Tibial artery (tissue), 4 donors: ENCODE measurements around the gene PAPPA2.

Experiments
- DNase-seq, 2 donors: peaks; one replicate each; pipeline ENCODE4 v3.0.0-alpha.2; 2019
- H3K27ac ChIP-seq, 2 donors: fragments of 200-600 bp; sonication (generic) in 1 of 2; 1 replicate in 1 of 2; 2 replicates in 1 of 2; pipeline ENCODE4 v1.5.1; 2018 to 2019; ENCODE audit warnings: mild to moderate bottlenecking in 1 of 2
- H3K27me3 ChIP-seq, 2 donors: fragments of 200-600 bp; sonication (generic) in 1 of 2; one replicate each; pipeline versions ENCODE4 v1.5.1 to v1.6.0; 2016 to 2019
- H3K36me3 ChIP-seq, 3 donors: fragments of 200-600 bp; sonication (generic) in 2 of 3; one replicate each; pipeline ENCODE4 v1.5.1; 2016 to 2019; ENCODE audit warnings: mild to moderate bottlenecking in 2 of 3
- H3K4me1 ChIP-seq, 4 donors: fragments of 200-600 bp; sonication (generic) in 2 of 4; 1 replicate in 3 of 4; 2 replicates in 1 of 4; pipeline ENCODE4 v1.5.1; 2016 to 2019
- H3K4me3 ChIP-seq, 2 donors: fragments of 200-600 bp; sonication (generic) in 1 of 2; 1 replicate in 1 of 2; 2 replicates in 1 of 2; pipeline ENCODE4 v1.5.1; 2018 to 2019; ENCODE audit warnings: mild to moderate bottlenecking in 2 of 2
- H3K9me3 ChIP-seq, 3 donors: fragments of 200-600 bp; sonication (generic) in 1 of 3; one replicate each; pipeline ENCODE4 v1.5.1; 2016 to 2019
- intact Hi-C: fragments of 100-400 bp; cut with DNase I; formaldehyde crosslinking; loops from one replicate; pipeline ENCODE4 v1.15.0; 2023; ENCODE audit warnings: low total_unique reads
- TF ChIP-seq, protein P1 (sequence below), 2 experiments: fragments of 200-600 bp in 1 of 2; fragments of 450-650 bp in 1 of 2; IDR thresholded peaks; one replicate each; pipeline ENCODE4 v1.5.1; 2017 to 2019; ENCODE audit warnings: antibody characterized with exemption in 2 of 2, mild to moderate bottlenecking in 1 of 2, moderate library complexity in 1 of 2

The PAPPA2 gene

DNA sequence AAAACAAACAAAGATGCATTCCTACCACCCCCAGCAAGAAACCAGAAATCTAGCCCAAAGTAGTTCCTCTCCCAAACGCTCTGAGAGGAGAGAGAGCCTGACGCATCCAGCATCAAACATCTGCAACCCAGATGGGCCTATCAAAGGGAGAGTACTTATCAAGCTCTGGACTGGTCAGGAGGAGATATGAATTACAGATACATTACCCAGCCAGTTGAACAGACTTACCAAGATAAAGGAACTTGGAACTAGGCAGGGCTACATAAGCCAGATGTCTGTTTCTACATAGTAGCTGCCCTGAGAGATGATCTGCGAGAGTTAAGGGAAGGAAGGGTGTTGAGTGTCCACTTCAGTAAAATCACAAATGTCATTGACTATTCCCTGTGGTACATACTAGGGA is 138.4 kb downstream of the PAPPA2 start:
- intact Hi-C loops: no loop called here
- DNase-seq: no peak
- TF ChIP-seq, protein P1, sequence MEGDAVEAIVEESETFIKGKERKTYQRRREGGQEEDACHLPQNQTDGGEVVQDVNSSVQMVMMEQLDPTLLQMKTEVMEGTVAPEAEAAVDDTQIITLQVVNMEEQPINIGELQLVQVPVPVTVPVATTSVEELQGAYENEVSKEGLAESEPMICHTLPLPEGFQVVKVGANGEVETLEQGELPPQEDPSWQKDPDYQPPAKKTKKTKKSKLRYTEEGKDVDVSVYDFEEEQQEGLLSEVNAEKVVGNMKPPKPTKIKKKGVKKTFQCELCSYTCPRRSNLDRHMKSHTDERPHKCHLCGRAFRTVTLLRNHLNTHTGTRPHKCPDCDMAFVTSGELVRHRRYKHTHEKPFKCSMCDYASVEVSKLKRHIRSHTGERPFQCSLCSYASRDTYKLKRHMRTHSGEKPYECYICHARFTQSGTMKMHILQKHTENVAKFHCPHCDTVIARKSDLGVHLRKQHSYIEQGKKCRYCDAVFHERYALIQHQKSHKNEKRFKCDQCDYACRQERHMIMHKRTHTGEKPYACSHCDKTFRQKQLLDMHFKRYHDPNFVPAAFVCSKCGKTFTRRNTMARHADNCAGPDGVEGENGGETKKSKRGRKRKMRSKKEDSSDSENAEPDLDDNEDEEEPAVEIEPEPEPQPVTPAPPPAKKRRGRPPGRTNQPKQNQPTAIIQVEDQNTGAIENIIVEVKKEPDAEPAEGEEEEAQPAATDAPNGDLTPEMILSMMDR (IDR thresholded peaks at IDR 0.05): no peak

DNA sequence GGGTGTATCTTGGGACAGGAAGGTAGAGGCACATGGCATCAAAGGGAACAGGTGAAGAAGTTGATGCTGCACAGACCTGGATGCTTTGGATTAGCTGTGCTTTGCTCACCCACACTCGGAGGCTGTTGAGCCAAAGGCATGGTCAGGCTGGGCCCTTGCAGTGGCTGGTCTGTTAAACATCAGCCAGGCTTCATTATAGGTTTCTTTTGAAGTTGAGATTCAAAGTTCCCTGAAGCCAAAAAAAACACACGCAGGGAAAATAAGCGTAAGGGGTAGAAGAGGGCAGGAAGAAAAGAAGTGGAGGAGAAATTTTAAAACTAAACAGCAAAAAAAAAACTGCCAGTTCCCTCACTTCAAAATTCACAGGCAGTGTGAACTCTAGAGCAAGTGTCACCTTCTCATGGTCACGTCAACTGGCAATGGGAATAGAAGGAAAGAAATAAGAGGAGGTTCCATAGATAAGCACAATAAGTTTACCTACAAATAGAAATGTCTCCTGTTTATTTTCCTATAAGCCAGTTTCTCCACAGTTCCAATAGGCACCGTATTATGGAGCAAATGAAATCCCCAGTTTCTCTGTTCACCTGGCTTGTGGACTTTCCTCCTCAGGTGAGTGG is 139.5 kb downstream of the PAPPA2 start:
- Histone ChIP-seq H3K4me3 (no peak overlapping the region), H3K27ac (no peak overlapping the region), H3K36me3 (no peaks in the 10 kb centered on the region), H3K4me1 (peaks cover 0 to 6% (median 0%) of the 10 kb centered on the region in 4 donors), H3K9me3 (no peaks in the 10 kb centered on the region), H3K27me3 (no peaks in the 10 kb centered on the region)
- intact Hi-C loops: no loop called here
- TF ChIP-seq, protein P1 (IDR thresholded peaks at IDR 0.05): no peak
- no peak for DNase-seq

More for the DNA sequence above, 138.4 kb downstream of the PAPPA2 start:
- H3K9me3 ChIP-seq: no peaks in the 10 kb centered on the region
- H3K27ac ChIP-seq: no peak overlapping the region
- H3K4me3 ChIP-seq: no peak overlapping the region
- H3K27me3 ChIP-seq: no peaks in the 10 kb centered on the region
- peaks cover 0 to 2% (median 0%) of the 10 kb centered on the region in 4 donors for H3K4me1 ChIP-seq
- no peaks in the 10 kb centered on the region for H3K36me3 ChIP-seq

- H3K27ac ChIP-seq: no peak overlapping the region
- no peaks in the 10 kb centered on the region for H3K36me3 ChIP-seq
- H3K9me3 ChIP-seq: no peaks in the 10 kb centered on the region
- TF ChIP-seq, protein P1 (IDR thresholded peaks at IDR 0.05): no peak
- intact Hi-C loops: no loop called here
- no peaks in the 10 kb centered on the region for H3K27me3 ChIP-seq
- no peak overlapping the region for H3K4me3 ChIP-seq
- H3K4me1 ChIP-seq: peaks cover 0 to 6% (median 0%) of the 10 kb centered on the region in 4 donors
- DNase-seq: no peak
Observed at GRCh38 chr1:176603696-176604095, 140.7 kb downstream of the PAPPA2 start.

GRCh38 chr1:176604461-176604860 is 141.5 kb downstream of the PAPPA2 start:
- Histone ChIP-seq H3K27me3 (no peaks in the 10 kb centered on the region), H3K27ac (no peak overlapping the region), H3K9me3 (no peaks in the 10 kb centered on the region), H3K4me3 (no peak overlapping the region), H3K4me1 (peaks cover 0 to 6% (median 0%) of the 10 kb centered on the region in 4 donors), H3K36me3 (no peaks in the 10 kb centered on the region)
- no peak for DNase-seq
- TF ChIP-seq, protein P1 (IDR thresholded peaks at IDR 0.05): no peak
- intact Hi-C loops: no loop called here

- H3K36me3 ChIP-seq: no peaks in the 10 kb centered on the region
- no peaks in the 10 kb centered on the region for H3K9me3 ChIP-seq
- H3K27ac ChIP-seq: no peak overlapping the region
- intact Hi-C loops: no loop called here
- H3K27me3 ChIP-seq: no peaks in the 10 kb centered on the region
- TF ChIP-seq, protein P1 (IDR thresholded peaks at IDR 0.05): no peak
- H3K4me1 ChIP-seq: peaks cover 0 to 6% (median 0%) of the 10 kb centered on the region in 4 donors
- H3K4me3 ChIP-seq: no peak overlapping the region
- DNase-seq: no peak
Observed at GRCh38 chr1:176605176-176605575, 142.2 kb downstream of the PAPPA2 start.
